ENCODE measurements around the gene TXNDC16.

DNA sequence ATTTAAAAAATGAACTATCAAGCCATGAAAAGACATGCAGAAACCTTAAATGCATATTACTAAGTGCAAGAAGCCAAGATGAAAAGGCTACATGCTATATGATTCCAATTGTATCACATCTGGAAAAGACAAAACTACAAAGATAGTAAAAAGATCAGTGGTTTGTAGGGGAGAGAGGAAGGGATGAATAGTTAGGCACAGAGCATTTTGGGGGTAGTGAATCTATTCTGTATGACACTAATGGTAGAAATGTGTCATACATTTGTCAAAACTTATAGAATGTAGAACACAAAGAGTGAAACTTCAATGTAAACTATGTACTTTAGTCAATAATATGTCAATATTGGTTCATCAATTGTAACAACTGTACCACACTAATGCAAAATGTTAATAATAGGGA is 20.8 kb downstream of the TXNDC16 start:
- TF ChIP-seq, protein P1, sequence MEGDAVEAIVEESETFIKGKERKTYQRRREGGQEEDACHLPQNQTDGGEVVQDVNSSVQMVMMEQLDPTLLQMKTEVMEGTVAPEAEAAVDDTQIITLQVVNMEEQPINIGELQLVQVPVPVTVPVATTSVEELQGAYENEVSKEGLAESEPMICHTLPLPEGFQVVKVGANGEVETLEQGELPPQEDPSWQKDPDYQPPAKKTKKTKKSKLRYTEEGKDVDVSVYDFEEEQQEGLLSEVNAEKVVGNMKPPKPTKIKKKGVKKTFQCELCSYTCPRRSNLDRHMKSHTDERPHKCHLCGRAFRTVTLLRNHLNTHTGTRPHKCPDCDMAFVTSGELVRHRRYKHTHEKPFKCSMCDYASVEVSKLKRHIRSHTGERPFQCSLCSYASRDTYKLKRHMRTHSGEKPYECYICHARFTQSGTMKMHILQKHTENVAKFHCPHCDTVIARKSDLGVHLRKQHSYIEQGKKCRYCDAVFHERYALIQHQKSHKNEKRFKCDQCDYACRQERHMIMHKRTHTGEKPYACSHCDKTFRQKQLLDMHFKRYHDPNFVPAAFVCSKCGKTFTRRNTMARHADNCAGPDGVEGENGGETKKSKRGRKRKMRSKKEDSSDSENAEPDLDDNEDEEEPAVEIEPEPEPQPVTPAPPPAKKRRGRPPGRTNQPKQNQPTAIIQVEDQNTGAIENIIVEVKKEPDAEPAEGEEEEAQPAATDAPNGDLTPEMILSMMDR (IDR thresholded peaks at IDR 0.05) = no peak
- TF ChIP-seq ZNF121 (CRISPR knock-in tag; IDR thresholded peaks at IDR 0.05) (no peak), NR3C1 (CRISPR knock-in tag; conservative IDR thresholded peaks at IDR 0.05; ENCODE audit: low read depth) (no peak), NFE2L1 (CRISPR knock-in tag; IDR thresholded peaks at IDR 0.05) (no peak)
